CD4-positive, alpha-beta T cell treated with Interleukin-2 at 100 ng/mL for 4 hours (primary cell): ENCODE data around the gene TXNDC16.

Experiments
- DNase-seq: peaks from one replicate; pipeline ENCODE4 v3.0.0-alpha.2; 2020; ENCODE audit warnings: low spot score

Gene TXNDC16

DNA sequence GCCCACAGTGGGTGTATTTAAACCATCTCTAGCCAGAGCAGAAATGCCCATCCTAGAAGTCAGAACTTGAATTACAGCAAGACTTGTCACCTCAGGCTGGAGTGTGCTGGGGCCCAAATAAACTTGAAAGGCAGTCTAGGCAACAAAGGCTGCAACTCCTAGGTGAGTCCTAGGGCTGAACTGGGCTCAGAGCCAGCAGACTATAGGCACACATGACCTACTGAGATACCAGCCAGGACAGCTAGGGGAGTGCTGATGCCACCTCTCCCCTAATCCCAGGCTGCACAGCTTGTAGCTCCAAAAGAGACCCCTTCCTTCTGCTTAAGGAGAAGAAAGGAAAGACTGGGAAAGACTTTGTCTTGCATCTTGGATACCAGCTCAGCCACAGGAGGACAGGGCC is 106.0 kb downstream of the TXNDC16 start:
- DNase-seq, result no peak

DNA sequence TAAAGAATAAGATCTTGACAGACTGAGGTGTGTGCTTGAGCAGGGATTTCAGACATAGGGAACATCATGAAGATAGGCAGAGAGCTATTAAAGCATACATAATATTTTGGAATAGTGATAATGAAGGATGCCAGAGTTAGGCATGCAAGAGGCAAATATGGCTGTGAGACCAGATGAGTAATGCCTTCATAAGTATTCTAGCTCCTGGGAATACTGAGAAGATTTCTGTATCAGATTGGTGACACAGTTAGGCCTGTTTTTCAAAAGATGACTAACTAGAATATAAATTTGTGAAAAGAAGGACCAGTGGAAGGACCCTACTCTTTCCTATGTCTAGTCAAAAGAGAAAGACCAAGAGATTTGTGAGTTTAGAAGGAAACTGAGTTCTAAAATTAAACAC is 108.8 kb downstream of the TXNDC16 start:
- DNase-seq, result no peak

DNA sequence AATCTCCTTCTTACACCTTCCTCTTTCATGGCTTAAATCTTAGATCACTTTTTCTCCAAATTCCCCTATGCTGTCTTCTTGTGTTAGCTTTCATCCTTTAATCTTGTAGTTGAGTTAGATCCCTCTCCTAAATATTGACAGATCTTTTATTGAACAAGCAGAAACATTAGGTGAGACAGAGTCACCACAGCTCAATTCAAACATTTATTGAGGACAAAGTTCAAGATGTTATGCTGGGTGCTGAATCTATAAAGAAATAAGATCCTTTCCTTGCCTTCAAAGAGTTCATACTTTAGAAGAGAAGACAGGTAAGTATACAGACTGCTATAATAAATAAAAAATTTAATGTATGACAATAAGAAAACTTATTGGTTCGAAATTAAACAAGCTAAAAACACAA is 109.7 kb downstream of the TXNDC16 start:
- no peak for DNase-seq

DNA sequence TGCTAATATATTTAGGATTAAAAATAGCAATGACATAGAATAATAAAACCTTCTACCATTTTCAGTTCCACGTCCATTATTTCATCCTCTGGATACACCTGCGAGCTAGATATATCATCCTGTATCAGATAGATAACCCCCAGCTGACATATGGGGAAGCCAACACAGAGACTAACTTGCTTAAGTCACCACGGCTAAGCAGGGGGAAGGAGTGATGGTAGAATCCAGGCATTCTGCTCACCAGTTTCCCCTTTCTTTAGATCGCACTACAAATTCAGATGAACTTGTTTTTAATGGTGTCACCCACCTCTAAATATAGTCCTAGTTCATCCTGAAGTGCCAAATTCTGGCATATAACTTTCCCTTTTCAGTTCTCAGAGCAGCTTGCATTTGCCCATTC is 110.1 kb downstream of the TXNDC16 start:
- no peak for DNase-seq

DNA sequence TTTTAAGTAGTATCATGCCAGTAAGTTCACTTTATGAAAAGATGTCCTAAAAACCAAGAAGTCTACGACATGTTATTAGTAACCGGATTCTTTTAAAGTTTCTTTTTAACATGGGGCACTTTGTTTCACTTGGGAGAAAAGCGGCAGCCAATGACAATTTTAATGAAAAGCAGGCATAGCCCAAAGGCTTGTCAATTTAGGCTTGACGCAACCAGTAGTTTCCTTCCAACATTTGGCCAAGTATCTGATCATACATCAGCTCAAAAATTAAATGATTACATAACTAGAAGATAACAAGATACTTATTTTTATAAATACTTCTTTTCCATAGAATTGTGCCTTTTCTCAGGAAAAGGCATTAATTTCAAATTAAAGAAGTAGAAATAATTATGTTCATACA is 112.8 kb downstream of the TXNDC16 start:
- no peak for DNase-seq

- DNase-seq, result no peak
These were observed 117.3 kb downstream of the TXNDC16 start for GRCh38 chr14:52434955-52435354.

GRCh38 chr14:52430474-52430873 is 121.8 kb downstream of the TXNDC16 start:
- DNase-seq, result no peak

- no peak for DNase-seq
These were observed 122.9 kb downstream of the TXNDC16 start for GRCh38 chr14:52429451-52429850.

GRCh38 chr14:52427460-52427859 is 124.8 kb downstream of the TXNDC16 start:
- no peak for DNase-seq

DNA sequence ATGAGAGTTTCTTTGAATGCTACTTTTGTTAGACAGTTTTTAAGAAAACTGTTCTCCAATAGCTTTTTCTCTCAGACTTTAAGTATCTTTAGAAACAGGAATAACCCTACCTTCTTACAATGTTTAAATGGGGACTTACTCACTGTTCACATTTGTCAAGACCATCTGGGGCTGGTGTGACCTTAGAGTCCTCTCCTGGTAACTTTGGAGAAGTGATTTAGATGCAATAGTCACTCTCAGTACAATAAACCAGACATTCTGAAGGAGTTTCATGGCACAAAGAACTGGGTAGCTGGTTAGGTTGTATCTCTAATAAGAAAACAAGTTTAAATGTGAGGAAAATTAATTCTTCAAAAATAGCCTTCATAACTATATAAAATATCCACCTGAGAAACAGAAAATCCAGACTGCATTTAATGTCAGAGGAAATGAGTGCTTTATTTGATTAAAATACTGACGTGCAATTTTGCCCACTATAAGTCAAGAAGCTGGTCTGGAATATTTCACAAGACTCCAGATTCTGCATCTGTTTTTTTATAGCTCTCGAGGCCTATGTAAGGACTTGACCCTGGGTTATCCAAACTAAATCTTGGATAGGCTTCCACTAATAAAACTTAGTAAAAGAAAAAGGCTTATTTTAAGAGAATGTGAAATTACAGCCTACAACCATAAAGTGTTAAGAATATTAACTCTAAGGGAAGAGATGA is 129.5 kb downstream of the TXNDC16 start:
- no peak for DNase-seq

GRCh38 chr14:52417139-52417538 is 135.2 kb downstream of the TXNDC16 start:
- DNase-seq, result no peak

- DNase-seq, result no peak
These were observed 138.4 kb downstream of the TXNDC16 start for GRCh38 chr14:52413729-52414408.

DNA sequence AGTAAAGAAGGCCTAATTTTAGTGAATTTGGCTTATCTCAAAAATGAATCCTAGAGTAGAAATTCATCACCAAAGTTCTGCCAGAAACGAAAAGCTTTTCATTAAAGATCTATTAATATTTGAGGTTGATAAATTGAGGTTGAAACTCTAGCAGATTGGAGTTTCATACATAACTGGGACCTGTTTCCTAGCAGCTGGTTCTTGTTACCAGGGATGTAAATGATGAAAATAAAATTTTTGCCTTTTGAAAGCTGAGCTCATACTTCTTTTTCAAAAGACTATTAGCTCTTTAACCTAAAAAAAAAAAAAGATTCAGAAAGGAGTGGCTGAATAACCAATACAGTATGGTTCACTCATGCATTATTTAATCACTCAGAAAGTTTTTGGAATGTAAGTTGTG is 139.9 kb downstream of the TXNDC16 start:
- no peak for DNase-seq

DNA sequence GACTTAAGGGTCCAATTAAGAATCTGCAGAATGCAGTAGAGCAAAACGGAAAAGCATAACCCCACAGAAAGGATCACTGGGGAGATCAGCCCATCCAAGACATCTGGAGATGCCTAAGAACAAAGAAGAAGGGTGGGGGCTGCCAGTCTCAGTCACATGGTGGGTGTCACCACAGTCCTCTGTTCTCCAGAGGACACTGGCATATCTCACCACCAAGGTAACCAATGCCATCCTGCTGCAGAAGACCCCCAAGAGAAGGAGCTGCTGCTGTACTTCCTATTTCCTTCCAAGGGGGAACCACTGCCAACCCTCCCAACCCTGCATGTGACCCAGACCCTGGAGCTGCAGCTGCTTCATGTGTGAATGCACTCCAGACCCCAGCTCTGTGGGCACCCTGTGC is 147.0 kb downstream of the TXNDC16 start:
- DNase-seq, result no peak

GRCh38 chr14:52402812-52403526 is 149.3 kb downstream of the TXNDC16 start:
- peak; percentile 50 for DNase-seq

DNA sequence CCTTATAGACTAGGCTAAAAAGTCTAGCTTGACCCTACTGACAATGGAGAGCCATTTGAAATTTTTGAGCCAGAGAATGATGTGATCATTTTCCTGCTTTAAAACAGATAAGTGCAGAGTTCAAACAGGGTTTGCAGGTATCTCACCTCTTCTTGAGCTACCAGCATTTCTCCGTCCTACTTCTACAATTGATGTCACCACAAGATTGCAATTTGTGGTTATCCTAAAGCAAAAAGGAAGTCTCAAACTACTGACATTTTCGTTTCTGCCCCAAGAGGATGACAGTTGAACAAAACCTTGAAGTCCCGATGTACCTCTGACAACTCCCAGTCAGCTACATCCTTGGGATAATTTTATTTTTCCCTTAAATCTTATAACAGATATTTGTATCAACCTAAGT is 151.5 kb downstream of the TXNDC16 start:
- peak; percentile 53 for DNase-seq

DNA sequence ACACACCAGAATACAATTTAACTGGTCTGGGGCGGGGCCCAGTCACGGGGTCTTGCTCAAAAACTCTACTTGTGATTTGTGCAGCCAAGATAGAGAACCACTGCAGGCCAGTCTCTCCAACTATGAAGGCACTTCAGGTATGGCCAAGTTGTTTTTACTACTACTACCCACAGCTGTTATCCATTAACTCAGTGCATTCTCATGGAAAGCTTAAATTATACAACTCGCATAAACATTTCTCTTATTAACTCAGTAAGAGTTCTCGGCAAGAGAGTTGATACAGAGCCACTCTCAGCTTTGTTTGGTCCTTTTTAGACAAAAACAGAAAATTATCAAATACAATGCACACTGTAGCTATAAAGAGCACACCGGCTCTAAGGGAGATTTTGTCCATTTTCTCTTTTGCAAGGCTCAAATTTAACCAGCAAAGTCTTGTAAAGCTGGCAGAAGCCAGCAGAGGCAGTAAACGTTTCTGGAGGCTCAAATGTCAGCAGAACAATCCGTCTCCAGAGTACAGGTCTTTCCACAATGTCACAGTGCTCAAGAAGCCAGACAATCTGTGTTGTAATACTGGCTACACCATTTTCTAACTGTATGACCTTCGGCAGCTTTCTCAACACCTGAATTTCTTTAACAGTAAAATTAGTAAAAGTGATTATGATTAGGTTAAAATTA is 152.2 kb downstream of the TXNDC16 start:
- DNase-seq, result no peak

DNA sequence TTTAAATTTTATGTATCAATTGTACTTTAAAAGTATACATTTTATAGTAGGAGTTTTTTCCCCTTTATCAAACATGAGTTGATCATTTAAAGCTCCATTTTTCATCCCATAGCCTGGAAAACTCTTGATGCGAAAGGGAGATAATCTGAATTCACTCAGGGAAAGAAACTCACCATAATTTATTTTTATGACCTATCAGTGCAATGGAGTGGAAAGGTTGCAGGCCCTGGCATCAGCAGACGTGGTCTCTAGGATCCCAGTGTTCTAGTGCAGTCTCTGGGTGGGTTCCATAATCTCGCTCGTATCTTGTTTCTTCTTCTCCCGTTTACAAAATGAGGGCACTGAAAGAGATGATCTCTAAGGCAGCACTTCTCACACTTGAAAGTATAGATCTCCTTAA is 153.2 kb downstream of the TXNDC16 start:
- no peak for DNase-seq

DNA sequence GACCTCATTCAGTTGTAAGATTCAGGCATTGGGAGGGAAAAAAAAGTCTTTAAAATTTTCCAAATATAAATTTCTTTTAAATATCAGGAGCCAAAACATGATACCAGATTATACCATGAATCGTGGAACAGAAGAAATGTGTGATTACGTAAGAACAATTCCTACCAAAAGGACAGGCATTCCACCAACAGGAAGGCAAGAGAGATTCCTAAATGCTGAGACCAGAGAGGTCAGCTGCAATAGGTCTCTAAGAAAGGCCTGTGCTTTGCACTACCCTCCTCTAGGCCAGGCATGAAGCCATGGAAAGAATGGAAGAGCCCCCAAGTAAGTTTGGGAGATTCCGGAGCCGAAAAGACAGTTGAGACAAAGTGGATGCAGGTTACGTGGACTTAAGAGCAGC is 154.5 kb downstream of the TXNDC16 start:
- no peak for DNase-seq

- no peak for DNase-seq
These were observed 156.6 kb downstream of the TXNDC16 start for GRCh38 chr14:52395728-52396127.

DNA sequence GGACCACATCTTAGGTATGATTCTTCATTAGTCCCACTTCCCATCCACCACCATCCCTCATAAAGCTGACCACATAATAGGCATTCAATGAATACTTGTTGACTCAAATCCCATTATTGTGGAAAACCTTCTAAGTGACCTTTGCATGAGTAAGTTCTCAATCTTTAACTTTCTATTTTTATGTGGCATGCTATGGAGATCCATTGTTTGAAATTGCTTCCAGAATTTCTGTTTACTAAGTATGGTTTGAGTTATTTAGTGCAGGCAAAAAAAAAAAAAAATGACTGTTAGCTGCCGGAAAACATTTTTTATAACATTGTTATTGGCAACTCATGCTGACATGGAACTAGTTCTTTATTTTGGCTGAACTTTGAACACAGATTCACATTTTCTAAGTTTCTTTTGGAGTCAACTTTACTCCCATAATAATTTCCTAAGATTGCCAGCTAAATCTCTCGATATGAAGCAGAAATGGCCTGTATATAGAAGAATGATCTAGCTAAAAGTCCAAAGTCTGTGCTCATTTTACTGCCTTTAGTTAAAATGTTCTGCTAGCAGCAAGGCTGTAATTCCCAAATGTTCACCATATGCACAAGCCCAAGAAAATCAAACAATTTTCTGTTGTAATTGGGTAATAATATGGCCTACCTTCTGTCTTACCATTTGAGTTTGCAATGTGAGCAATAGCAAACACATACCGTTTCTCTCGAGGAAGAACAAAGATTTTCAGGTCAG is 160.3 kb downstream of the TXNDC16 start:
- no peak for DNase-seq
